ENCODE measurements around the gene KDSR.

GRCh38 chr18:63312737-63313395, 54.1 kb downstream of the KDSR start:
- TF ChIP-seq CTCF (IDR thresholded peaks at IDR 0.05), result no peak
- no peak for TF ChIP-seq POLR2A (IDR thresholded peaks at IDR 0.05)
